Fibroblast of pulmonary artery (primary cell): ENCODE measurements around the gene TBX1.

Experiments used
- DNase-seq: peaks from one replicate; pipeline ENCODE4 v3.0.0-alpha.2; 2010; ENCODE audit warnings: low read depth
- H3K4me3 ChIP-seq: replicated peaks from 2 replicates; pipeline ENCODE4 v1.5.1; 2011; ENCODE audit warnings: low read depth, mild to moderate bottlenecking, control low read depth, low read length, moderate library complexity
- TF ChIP-seq, protein P1 (sequence below): IDR thresholded peaks from 2 replicates; pipeline ENCODE4 v1.5.1; 2011; ENCODE audit warnings: mild to moderate bottlenecking, control low read depth, low read length, inconsistent platforms; ENCODE audit errors: missing control alignments

Gene TBX1

DNA sequence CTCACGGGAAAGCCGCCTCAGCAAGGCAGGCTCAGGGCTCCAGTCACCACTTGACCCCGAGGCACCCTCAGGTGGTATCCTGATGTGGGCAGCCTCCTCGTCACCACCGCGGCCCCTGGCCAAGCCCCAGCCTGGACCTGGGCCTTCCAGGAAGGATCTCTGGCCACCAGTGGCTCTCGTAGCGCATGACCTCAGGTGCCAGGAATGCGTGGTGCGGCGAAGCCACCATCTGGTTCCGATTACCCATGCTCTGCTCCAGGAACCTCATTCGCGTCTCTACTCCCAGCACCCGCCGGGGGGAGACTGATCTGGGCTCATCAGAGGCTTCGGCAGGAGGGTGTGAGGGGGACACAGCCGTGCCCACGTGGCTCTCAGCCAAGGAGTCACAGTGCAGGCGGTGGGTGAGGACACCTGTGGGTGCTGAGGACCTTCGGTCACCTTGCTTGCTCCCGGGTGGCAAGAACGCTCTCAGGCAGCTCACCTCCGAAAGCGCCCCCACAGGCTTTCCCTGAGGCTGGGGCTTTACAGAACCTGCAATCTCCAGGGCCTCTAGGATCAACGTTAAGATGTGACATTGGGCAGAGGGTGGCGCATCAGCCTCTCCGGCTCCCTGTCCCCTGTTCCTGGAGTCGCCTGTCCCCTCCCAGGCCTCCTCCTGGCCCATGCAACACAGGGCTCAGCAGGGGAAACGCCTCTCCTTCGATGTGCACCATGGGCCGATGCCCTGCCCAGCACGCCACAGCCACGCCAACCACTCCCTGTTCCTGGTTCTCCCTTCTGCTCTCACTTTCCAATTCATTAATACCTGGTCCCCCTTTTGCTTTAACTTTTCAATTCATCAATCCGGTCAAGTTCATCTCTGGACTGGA is 39.0 kb downstream of the TBX1 start:
- TF ChIP-seq, protein P1, sequence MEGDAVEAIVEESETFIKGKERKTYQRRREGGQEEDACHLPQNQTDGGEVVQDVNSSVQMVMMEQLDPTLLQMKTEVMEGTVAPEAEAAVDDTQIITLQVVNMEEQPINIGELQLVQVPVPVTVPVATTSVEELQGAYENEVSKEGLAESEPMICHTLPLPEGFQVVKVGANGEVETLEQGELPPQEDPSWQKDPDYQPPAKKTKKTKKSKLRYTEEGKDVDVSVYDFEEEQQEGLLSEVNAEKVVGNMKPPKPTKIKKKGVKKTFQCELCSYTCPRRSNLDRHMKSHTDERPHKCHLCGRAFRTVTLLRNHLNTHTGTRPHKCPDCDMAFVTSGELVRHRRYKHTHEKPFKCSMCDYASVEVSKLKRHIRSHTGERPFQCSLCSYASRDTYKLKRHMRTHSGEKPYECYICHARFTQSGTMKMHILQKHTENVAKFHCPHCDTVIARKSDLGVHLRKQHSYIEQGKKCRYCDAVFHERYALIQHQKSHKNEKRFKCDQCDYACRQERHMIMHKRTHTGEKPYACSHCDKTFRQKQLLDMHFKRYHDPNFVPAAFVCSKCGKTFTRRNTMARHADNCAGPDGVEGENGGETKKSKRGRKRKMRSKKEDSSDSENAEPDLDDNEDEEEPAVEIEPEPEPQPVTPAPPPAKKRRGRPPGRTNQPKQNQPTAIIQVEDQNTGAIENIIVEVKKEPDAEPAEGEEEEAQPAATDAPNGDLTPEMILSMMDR, result no peak
- H3K4me3 ChIP-seq, result no peak overlapping the region
- peak; percentile 72 for DNase-seq

DNA sequence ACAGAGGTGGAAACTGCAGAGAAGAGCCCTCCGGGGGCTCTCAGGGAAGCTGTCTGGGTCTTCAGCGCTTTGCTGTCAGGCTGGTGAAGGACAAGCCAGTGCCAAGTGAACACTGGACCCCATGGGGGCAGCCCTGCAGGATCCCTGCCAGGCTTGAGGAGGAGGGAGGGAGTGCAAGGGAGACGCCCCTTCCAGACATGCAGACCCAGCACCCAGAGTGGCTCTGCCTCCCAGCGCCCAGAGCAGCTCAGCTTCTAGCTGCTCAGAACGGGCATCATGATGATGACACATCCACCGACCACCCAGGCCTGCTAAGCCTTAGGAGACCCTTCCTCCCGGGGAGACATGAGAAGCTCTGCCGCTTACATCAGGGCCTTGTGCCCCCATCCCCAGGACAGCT is 39.7 kb downstream of the TBX1 start:
- no peak for DNase-seq
- TF ChIP-seq, protein P1, result no peak
- H3K4me3 ChIP-seq, result no peak overlapping the region

DNA sequence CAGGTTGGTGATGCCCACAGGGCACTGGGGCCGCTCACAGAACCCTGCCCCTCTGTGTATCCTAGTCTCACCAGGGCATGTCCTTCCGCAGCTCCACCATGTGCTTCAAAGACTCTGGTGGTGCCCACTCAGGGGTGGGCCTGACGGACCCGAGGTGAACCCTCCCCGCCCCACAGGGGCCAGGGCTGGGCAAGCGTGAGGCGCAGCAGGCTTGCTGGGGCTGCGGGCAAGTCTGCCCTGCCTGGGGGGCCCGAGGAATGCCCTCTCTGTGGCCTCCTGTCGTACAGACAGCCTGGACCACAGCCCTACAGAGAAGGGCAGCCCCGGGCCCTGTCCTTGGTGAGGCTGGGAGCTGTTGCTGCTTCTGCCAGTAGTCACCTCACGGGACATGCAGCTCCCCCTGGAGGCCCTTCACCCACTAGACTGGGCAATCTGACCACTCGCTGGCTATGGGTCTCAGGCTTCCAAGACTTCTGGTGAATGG is 40.2 kb downstream of the TBX1 start:
- H3K4me3 ChIP-seq, result no peak overlapping the region
- TF ChIP-seq, protein P1, result peak; percentile 31
- DNase-seq, result peak; percentile 32

DNA sequence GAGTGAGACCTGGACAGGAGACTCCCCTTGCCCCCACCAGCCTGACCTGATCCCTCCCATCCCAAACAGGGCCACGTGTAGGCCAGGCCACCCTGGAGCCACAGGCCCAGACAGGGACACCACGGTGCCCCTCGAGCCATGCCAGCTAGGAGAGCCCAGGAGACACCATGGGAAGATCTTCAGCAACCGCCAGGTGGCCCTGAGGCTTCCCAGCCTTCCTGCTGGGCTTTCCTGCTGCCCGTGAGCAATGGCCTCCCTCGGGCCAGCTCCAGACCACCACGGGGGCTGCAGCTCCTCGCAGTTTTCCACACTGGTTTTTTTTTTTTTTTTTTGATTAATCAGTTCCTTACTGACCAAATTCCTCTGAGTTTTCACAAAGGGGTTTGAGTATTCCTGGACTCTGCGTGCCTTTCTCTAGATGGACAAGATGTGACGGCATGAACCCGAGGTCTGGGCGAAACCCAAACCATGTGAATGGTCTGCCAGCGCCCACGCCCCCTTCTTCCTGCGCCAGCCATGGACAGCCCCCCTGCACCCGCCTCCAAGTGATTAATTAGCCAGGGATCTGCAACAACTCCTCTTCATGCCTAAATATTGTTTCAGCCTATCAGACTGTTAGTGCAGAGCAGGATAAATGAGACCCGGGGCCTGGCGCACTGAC is 40.9 kb downstream of the TBX1 start:
- TF ChIP-seq, protein P1, result no peak
- no peak overlapping the region for H3K4me3 ChIP-seq
- no peak for DNase-seq

DNA sequence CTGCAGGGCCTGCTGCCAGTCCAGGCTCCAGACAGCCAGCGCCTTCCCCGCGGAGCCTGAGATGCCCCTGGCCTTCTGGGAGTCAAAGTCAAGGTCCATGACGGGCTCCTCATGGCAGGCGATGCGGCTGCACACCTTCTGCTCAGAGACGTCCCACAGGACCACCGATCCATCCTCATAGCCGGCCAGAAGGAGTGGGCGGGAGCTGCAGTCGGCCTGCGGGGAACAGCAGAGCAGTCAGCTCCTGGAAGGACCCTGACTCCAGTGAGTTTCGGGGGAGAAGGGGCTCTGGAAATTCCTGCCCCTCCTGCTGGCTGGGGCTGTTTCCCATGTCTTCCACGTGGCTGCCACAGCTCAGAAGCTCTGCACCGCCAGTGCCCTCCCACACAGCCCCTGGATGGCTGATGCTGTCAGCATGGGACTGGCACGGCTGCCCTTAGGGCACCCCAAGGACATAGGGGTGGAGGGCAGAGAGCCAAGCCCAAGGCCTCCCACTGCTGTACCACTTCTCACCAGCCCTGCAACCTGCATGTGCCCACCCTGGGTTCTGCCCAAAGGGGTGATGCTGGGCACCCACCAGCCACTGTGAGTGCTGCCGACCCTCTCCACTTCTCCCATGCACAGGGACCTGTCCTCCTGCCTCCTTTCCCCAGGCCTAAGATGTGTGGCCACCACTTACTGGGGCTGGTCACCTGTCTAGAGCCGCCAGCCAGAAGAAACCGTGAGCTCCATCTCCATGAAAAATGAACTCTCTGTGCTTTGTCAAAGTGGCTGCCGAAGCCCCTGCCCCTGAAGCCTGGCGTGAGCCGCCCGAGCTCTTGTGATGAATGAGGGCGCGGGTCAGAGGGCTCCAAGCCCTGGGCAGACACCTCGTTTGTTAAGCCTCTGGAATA is 41.7 kb downstream of the TBX1 start:
- no peak for DNase-seq
- TF ChIP-seq, protein P1, result no peak
- no peak overlapping the region for H3K4me3 ChIP-seq

DNA sequence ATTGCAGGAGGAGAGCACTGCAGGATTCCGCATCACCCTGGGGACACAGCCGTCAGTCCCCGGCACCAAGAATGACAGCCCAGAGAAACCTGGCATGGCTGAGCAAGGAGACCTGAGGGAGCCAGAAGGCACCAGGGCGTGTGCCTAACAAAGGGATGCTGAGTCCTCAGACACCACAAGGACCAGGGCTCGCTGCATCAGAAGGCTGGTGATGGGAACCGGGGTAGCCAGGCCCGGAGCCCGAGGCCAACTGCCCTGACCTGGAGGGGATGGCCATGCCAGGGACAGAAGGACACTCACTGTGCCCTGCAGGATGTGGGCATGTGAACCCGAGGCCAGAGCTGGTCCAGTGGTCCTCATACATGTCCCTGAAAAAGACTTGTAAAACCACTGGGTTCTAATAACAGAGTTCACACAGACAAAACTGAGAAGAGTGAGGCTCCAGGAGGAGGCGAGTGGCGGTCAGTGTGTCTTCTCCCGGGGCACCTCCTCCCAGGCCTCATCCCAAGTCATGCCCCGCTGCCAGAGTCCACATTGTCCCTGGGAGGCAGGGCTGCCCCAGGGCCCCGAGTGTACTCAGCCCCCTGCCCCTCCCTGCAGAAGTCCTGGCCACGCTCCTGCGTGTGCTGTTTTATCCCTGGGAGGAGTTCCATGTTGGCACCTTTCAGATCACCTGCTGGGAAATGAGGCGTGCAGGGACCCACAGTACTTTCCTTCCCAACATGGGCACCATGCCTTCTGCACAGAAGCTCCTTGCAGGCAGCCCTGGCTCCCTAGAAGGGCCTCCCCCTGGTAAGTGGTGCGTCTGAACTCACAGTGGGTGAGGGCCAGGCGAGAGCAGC is 42.5 kb downstream of the TBX1 start:
- H3K4me3 ChIP-seq, result no peak overlapping the region
- DNase-seq, result no peak
- TF ChIP-seq, protein P1, result no peak
